Keratinocyte (primary cell): ENCODE results near the gene CORO1C. TPM values are rescaled to one million over a fixed set of nuclear protein-coding genes. Genes with fewer than 3 reads are reported as not detected.

Experiments used
- DNase-seq: peaks from one replicate; pipeline ENCODE4 v3.0.0-alpha.2; 2011; ENCODE audit warnings: low read depth, missing footprints, low spot score
- FAIRE-seq: peaks from 2 replicates; lab custom pipeline; 2011; peaks lifted over from hg19 to GRCh38; lab: Jason Lieb, UNC
- H2AFZ ChIP-seq: 2 replicates; pipeline ENCODE4 v1.6.0; 2012; ENCODE audit warnings: low read length, control low read depth, inconsistent platforms; ENCODE audit not compliant: control insufficient read depth
- H3K27ac ChIP-seq: 2 replicates; pipeline ENCODE4 v1.5.1; 2011; ENCODE audit warnings: low read length; ENCODE audit not compliant: control insufficient read depth, insufficient read depth
- H3K27me3 ChIP-seq: 3 replicates; pipeline ENCODE4 v1.6.0; 2011; ENCODE audit warnings: low read length; ENCODE audit not compliant: control insufficient read depth, insufficient read depth; ENCODE audit errors: extremely low read depth
- H3K36me3 ChIP-seq, 2 experiments: 2 replicates in 1 of 2; 3 replicates in 1 of 2; pipeline ENCODE4 v1.5.1; 2011; ENCODE audit warnings: low read length in 2 of 2, mild to moderate bottlenecking in 1 of 2; ENCODE audit not compliant: control insufficient read depth in 2 of 2, insufficient read depth in 2 of 2; ENCODE audit errors: extremely low read depth in 1 of 2
- H3K4me1 ChIP-seq: 3 replicates; pipeline ENCODE4 v1.5.1; 2011; ENCODE audit warnings: low read length; ENCODE audit not compliant: control insufficient read depth, insufficient read depth; ENCODE audit errors: extremely low read depth
- H3K4me2 ChIP-seq: 3 replicates; pipeline ENCODE4 v1.6.0; 2011; ENCODE audit warnings: low read depth, low read length; ENCODE audit not compliant: control insufficient read depth, insufficient read depth; ENCODE audit errors: extremely low read depth
- H3K4me3 ChIP-seq, 3 experiments: fragments of 200-600 bp in 1 of 3; sonication (generic) in 1 of 3; 2 replicates in 2 of 3; 3 replicates in 1 of 3; pipeline ENCODE4 v1.5.1; 2011 to 2016; ENCODE audit warnings: low read length in 3 of 3, mild to moderate bottlenecking in 3 of 3, control low read depth in 2 of 3, inconsistent platforms in 1 of 3, low read depth in 1 of 3, mixed read lengths in 1 of 3, mixed run types in 1 of 3, moderate library complexity in 1 of 3; ENCODE audit not compliant: control insufficient read depth in 2 of 3, insufficient read depth in 2 of 3; ENCODE audit errors: extremely low read depth in 1 of 3
- H3K79me2 ChIP-seq: 2 replicates; pipeline ENCODE4 v1.6.0; 2012; ENCODE audit warnings: low read length; ENCODE audit not compliant: control insufficient read depth, insufficient read depth
- H3K9ac ChIP-seq: 3 replicates; pipeline ENCODE4 v1.6.0; 2011; ENCODE audit warnings: low read length; ENCODE audit not compliant: control insufficient read depth, insufficient read depth; ENCODE audit errors: extremely low read depth
- H3K9me1 ChIP-seq: 3 replicates; pipeline ENCODE4 v1.6.0; 2011; ENCODE audit warnings: low read length; ENCODE audit not compliant: control insufficient read depth, insufficient read depth; ENCODE audit errors: extremely low read depth
- H3K9me3 ChIP-seq: 2 replicates; pipeline ENCODE4 v1.5.1; 2012; ENCODE audit warnings: low read depth, low read length; ENCODE audit not compliant: control insufficient read depth
- H4K20me1 ChIP-seq: 3 replicates; pipeline ENCODE4 v1.6.0; 2011; ENCODE audit warnings: low read length; ENCODE audit not compliant: control insufficient read depth, insufficient read depth; ENCODE audit errors: extremely low read depth
- EZH2 ChIP-seq: IDR thresholded peaks from one replicate; pipeline ENCODE4 v1.6.1; 2012; ENCODE audit warnings: inconsistent platforms, mild to moderate bottlenecking, low read length, moderate library complexity
- dilution Hi-C: fragments of 300-500 bp; cut with MboI; formaldehyde crosslinking; loops from one replicate; pipeline ENCODE4 v1.7.0; 2020; ENCODE audit warnings: low sequenced_read_pairs; ENCODE audit not compliant: extremely low pct_ligation_motif_present
- polyA plus RNA-seq, 5 experiments: library from polyadenylated mRNA; depleted of rRNA in 3 of 5; stranded (reverse) in 3 of 5; stranded (forward) in 1 of 5; unstranded in 1 of 5; fragments of >200 nt; gene quantifications; 1 replicate in 1 of 5; 2 replicates in 3 of 5; 3 replicates in 1 of 5; pipeline versions ENCODE4 v1.2.1 to v1.2.3, GENCODE V29; 2011 to 2012; ENCODE audit warnings: missing spikeins in 2 of 5, low read depth in 1 of 5, low replicate concordance in 1 of 5
- TF ChIP-seq, protein P1 (sequence below), 3 experiments: IDR thresholded peaks in 1 of 3; conservative IDR thresholded peaks in 1 of 3; optimal IDR thresholded peaks in 1 of 3; 2 replicates in 2 of 3; 3 replicates in 1 of 3; pipeline versions ENCODE3 to v1.5.1; 2011; ENCODE audit warnings: low read length in 3 of 3, mild to moderate bottlenecking in 3 of 3, moderate library complexity in 2 of 3, control low read depth in 1 of 3, inconsistent platforms in 1 of 3; ENCODE audit not compliant: insufficient read depth in 2 of 3; ENCODE audit errors: extremely low read depth in 1 of 3

CORO1C gene
- polyA plus RNA-seq, 1 donor (not counting 4 experiments of a cell fraction or from before 2014, with no cell fraction given) = 283 TPM

- no peak overlapping the region for H2AFZ ChIP-seq
- no peak overlapping the region for H3K9ac ChIP-seq
- no peak overlapping the region for H3K4me2 ChIP-seq
- DNase-seq (no peak), FAIRE-seq (no peak)
- peaks cover 10 to 25% of the 10 kb centered on the region in 2 experiments for H3K36me3 ChIP-seq
- no peaks in the 10 kb centered on the region for H3K9me3 ChIP-seq
- H3K9me1 ChIP-seq = peaks cover 2% of the 10 kb centered on the region
- H4K20me1 ChIP-seq = peaks cover 4% of the 10 kb centered on the region
- dilution Hi-C loops = no loop called here
- no peaks in the 10 kb centered on the region for H3K27me3 ChIP-seq
- no peaks in the 10 kb centered on the region for H3K79me2 ChIP-seq
- peaks cover 15% of the 10 kb centered on the region for H3K4me1 ChIP-seq
- no peak overlapping the region for H3K27ac ChIP-seq
- TF ChIP-seq EZH2 = no peak
- TF ChIP-seq, protein P1, sequence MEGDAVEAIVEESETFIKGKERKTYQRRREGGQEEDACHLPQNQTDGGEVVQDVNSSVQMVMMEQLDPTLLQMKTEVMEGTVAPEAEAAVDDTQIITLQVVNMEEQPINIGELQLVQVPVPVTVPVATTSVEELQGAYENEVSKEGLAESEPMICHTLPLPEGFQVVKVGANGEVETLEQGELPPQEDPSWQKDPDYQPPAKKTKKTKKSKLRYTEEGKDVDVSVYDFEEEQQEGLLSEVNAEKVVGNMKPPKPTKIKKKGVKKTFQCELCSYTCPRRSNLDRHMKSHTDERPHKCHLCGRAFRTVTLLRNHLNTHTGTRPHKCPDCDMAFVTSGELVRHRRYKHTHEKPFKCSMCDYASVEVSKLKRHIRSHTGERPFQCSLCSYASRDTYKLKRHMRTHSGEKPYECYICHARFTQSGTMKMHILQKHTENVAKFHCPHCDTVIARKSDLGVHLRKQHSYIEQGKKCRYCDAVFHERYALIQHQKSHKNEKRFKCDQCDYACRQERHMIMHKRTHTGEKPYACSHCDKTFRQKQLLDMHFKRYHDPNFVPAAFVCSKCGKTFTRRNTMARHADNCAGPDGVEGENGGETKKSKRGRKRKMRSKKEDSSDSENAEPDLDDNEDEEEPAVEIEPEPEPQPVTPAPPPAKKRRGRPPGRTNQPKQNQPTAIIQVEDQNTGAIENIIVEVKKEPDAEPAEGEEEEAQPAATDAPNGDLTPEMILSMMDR (optimal IDR thresholded peaks at IDR 0.05 in 1 of 3, IDR thresholded peaks at IDR 0.05 in 1 of 3, conservative IDR thresholded peaks at IDR 0.05 in 1 of 3; ENCODE audit: extremely low read depth in 1 of 3, insufficient read depth in 2 of 3, low read length in 3 of 3) = no peak
- H3K4me3 ChIP-seq = no peak overlapping the region
Observed at GRCh38 chr12:108640802-108641445, 90.4 kb downstream of the CORO1C start.

DNA sequence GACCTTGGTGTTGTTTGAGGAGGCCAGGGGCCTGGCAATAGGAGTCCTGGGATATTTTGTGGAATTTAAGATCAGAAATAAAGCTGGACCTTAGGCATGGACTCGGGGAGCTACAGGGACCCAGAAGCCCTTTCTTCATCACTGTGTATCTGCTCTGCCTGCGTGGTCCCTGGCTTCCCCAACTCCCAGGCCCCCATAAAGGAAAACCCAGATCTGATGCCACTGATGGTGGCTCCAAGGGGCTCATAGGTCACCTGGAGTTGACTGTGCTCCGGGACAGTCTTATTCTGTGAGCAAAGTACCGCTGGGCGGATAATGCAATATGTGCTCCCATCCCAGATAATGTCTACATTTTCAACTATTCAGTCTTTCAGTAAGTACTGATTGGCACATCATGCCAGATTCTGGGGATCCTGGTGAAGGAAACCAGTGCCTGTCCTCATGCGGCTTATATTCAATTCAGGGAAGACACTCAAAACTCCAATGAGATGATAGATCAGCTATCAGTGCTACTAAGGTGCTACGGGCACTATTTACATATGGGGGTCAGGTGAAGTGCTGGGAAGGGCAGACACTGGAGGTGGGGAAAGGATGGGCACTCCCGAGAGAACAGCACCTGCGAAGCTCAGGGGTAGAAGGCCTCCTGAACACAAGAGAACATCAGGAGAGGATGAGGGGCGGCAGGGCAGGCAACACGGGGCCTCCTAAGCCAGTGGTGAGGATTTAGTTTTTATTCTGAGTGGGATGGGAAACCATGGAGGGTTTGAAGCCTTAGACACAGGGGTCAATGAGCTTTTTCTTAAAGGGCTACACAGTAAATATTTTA lies 92.1 kb downstream of the CORO1C start:
- Histone ChIP-seq H3K79me2 (no peaks in the 10 kb centered on the region), H2AFZ (no peak overlapping the region), H3K4me1 (peaks cover 15% of the 10 kb centered on the region), H3K36me3 (peaks cover 3 to 9% of the 10 kb centered on the region in 2 experiments), H3K9me1 (peaks cover 2% of the 10 kb centered on the region), H3K4me3 (no peak overlapping the region), H3K27ac (no peak overlapping the region), H4K20me1 (peaks cover 4% of the 10 kb centered on the region), H3K4me2 (no peak overlapping the region), H3K27me3 (peaks cover 4% of the 10 kb centered on the region), H3K9me3 (no peaks in the 10 kb centered on the region), H3K9ac (no peak overlapping the region)
- TF ChIP-seq, protein P1 (optimal IDR thresholded peaks at IDR 0.05 in 1 of 3, IDR thresholded peaks at IDR 0.05 in 1 of 3, conservative IDR thresholded peaks at IDR 0.05 in 1 of 3; ENCODE audit: extremely low read depth in 1 of 3, insufficient read depth in 2 of 3, low read length in 3 of 3) = no peak
- DNase-seq (no peak), FAIRE-seq (no peak)
- dilution Hi-C loops = no loop called here
